ES-I3 (cell line): ENCODE measurements around the gene HAVCR1.
"Not testable (repeated sequence)": the region's sequence is repeated elsewhere in the genome, so short reads cannot be mapped to it uniquely, and the experiment has no call there.

Experiments
- H3K36me3 ChIP-seq: 2 replicates; pipeline ENCODE4 v1.6.1; 2013; ENCODE audit warnings: mild to moderate bottlenecking, low read length, control low read depth, moderate library complexity; ENCODE audit not compliant: insufficient read depth
- H3K4me1 ChIP-seq: 2 replicates; pipeline ENCODE4 v1.6.1; 2013; ENCODE audit warnings: mild to moderate bottlenecking, control low read depth, low read length; ENCODE audit not compliant: insufficient read depth
- H3K9ac ChIP-seq: 2 replicates; pipeline ENCODE4 v1.6.1; 2013; ENCODE audit warnings: low read depth, mild to moderate bottlenecking, low read length, moderate library complexity
- H3K9me3 ChIP-seq: 2 replicates; pipeline ENCODE4 v1.6.1; 2013; ENCODE audit warnings: mild to moderate bottlenecking, low read length, moderate library complexity; ENCODE audit not compliant: control insufficient read depth, insufficient read depth

Gene HAVCR1

GRCh38 chr5:157066080-157066479, 7.2 kb upstream of the HAVCR1 start:
- Histone ChIP-seq H3K4me1 (no peaks in the 10 kb centered on the region; the same call in 1 of the 2 replicates), H3K36me3 (no peaks in the 10 kb centered on the region), H3K9ac (no peak overlapping the region), H3K9me3 (no peaks in the 10 kb centered on the region)

GRCh38 chr5:157063776-157064430, 5.0 kb upstream of the HAVCR1 start:
- no peaks in the 10 kb centered on the region for H3K9me3 ChIP-seq
- no peaks in the 10 kb centered on the region; the same call in 1 of the 2 replicates for H3K4me1 ChIP-seq
- H3K9ac ChIP-seq: no peak overlapping the region
- no peaks in the 10 kb centered on the region for H3K36me3 ChIP-seq

- Histone ChIP-seq H3K9me3 (no peaks in the 10 kb centered on the region), H3K9ac (no peak overlapping the region), H3K36me3 (no peaks in the 10 kb centered on the region), H3K4me1 (no peaks in the 10 kb centered on the region)
Measured at GRCh38 chr5:157059891-157060290, 975 bp upstream of the HAVCR1 start.

DNA sequence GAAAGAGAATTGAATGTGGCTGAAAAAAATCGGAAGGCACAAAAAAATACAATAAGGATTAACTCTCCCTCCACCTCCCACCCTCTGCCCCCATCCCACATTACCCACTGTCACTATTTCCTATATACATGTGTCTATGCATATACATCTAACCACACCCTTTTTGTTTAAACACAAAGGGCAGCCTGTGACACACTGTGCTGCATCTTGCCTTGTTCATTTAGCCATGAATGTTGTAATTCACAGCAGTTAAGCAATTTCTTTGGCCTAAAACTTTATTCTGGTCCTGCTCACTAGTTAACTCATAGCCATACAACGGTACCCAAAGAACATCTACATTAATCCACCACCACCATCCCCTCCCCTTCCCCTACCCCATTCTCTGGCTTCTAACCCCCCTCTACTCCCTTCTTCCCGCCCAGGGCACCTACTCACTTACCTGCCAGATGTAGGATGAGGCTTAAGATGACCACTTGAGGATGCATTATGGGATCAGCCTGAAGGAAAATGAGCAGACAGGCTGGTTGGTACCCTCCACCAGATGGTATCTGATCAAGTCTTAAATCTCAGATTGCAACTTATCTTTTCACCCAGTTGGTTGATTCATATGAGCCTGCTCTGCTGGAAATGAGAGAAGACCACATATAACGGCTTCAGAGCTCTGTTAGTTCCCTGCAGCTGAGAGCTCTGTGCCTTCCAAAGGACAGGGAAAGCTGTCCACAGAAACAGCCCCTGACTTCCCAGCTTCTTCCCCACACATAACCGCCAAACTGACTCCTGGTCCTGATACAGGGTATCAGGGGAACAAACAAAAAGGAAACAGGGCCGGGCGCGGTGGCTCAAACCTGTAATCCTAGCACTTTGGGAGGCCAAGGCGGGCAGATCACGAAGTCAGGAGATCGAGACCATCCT, 1.2 kb downstream of the HAVCR1 start:
- Histone ChIP-seq H3K36me3 (no peaks in the 10 kb centered on the region), H3K9ac (no peak overlapping the region), H3K4me1 (no peaks in the 10 kb centered on the region), H3K9me3 (no peaks in the 10 kb centered on the region)

- not testable (repeated sequence) for H3K36me3 ChIP-seq, H3K9ac ChIP-seq, H3K4me1 ChIP-seq, H3K9me3 ChIP-seq
Measured at GRCh38 chr5:157056848-157057247, 2.1 kb downstream of the HAVCR1 start.

- Histone ChIP-seq H3K36me3 (no peaks in the 10 kb centered on the region), H3K9me3 (no peaks in the 10 kb centered on the region), H3K9ac (no peak overlapping the region), H3K4me1 (peaks cover 17% of the 10 kb centered on the region)
Measured at GRCh38 chr5:157051604-157052245, 7.2 kb downstream of the HAVCR1 start.

GRCh38 chr5:157050050-157050449, 8.9 kb downstream of the HAVCR1 start:
- Histone ChIP-seq H3K36me3 (no peaks in the 10 kb centered on the region), H3K9ac (no peak overlapping the region), H3K9me3 (no peaks in the 10 kb centered on the region), H3K4me1 (peaks cover 17% of the 10 kb centered on the region)

GRCh38 chr5:157049605-157050004, 9.3 kb downstream of the HAVCR1 start:
- H3K9me3 ChIP-seq: no peaks in the 10 kb centered on the region
- no peak overlapping the region for H3K9ac ChIP-seq
- peaks cover 17% of the 10 kb centered on the region for H3K4me1 ChIP-seq
- H3K36me3 ChIP-seq: no peaks in the 10 kb centered on the region

DNA sequence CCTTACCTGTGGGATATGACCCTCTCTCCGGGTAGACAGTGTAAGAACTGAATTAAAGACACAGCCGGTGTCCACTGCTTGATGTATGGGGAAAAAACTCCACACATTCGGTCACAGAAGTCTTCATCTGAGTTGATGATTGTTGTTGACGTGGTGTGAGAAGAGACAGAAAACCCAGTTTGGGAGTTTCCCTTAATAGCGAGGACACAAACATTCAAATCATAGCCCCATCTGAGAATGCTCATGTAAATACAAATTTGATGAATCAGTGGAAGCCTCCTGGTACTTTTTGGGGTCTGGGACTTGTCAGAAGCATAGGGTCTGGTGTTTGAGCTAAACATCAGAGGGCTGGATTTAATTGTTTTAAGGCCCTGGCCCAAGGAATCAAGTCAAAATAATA, 11.0 kb downstream of the HAVCR1 start:
- Histone ChIP-seq H3K9ac (no peak overlapping the region), H3K9me3 (no peaks in the 10 kb centered on the region), H3K36me3 (no peaks in the 10 kb centered on the region), H3K4me1 (peaks cover 17% of the 10 kb centered on the region)

DNA sequence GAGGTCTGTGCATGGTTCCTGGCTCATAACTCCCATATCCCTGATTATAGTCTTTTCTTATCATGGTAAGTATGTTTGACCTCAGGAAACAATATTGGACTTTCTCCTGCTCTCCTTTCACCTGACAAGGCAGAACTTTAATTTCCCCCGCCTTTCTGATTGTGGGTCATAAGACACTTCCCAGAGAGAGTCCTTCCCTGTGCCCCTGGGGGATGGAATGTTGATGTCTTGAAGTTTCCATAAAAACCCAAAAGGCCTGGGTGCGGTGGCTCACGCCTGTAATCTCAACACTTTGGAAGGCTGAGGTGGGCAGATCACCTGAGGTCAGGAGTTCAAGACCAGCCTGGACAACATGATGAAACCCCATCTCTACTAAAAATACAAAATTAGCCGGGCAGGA, 11.9 kb downstream of the HAVCR1 start:
- H3K4me1 ChIP-seq: peaks cover 17% of the 10 kb centered on the region
- H3K9me3 ChIP-seq, H3K36me3 ChIP-seq, H3K9ac ChIP-seq: not testable (repeated sequence)

DNA sequence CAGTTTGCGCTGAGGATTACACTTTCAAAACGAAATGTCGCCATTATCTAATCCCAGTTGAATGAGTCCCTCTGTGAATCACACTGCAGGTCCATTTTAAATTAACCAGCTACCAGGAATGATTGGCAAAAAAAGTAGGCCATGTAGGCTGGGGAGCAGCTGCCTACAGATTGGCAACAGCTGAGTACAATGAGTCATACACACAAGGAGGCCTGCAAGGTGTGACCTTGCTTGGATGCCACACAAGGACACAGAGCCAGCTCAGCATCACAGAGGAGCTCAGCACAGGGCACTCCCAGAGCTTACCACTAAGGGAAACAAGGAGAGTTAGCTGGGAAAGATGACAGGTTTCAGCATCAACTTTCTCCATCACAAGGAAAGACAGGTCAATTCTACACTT, 12.9 kb downstream of the HAVCR1 start:
- H3K9ac ChIP-seq: no peak overlapping the region
- H3K4me1 ChIP-seq: peaks cover 17% of the 10 kb centered on the region
- H3K36me3 ChIP-seq: no peaks in the 10 kb centered on the region
- no peaks in the 10 kb centered on the region for H3K9me3 ChIP-seq

GRCh38 chr5:157045601-157046000, 13.3 kb downstream of the HAVCR1 start:
- H3K9ac ChIP-seq: no peak overlapping the region
- peaks cover 17% of the 10 kb centered on the region for H3K4me1 ChIP-seq
- H3K36me3 ChIP-seq: no peaks in the 10 kb centered on the region
- H3K9me3 ChIP-seq: no peaks in the 10 kb centered on the region

DNA sequence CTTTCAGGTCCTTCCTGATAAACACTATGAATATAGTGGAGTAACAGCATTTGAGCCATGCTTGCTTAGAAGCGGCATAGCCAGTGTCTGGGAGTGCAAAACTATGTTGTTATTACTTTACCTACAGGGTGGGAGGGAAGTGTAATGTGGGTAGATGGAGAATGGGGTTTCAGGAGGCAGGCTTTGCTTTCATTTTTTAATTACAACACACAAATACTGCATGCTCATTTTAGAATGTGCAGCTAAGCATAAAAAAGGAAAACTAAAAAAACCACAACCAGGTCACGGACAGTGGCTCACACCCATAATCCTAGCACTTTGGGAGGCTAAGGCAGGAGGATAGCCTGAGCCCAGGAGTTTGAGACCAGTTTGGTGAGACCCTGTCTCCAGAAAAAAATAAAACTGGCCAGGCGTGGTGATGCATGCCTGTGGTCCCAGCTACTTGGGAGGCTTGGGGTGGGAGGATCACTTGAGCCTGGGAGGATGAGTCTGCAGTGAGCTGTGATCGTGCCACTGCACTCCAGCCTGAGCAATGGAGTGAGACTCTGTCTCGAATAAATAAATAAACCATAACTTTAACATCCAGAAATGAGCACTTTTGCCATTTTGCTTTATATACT, 20.2 kb downstream of the HAVCR1 start:
- Histone ChIP-seq H3K36me3 (no peaks in the 10 kb centered on the region), H3K4me1 (peaks cover 8% of the 10 kb centered on the region), H3K9me3 (no peaks in the 10 kb centered on the region), H3K9ac (no peak overlapping the region)
